Cardiac fibroblast (primary cell): ENCODE results near the gene RANGRF.
"Not testable (repeated sequence)": the region's sequence is repeated elsewhere in the genome, so short reads cannot be mapped to it uniquely, and the experiment has no call there.

Experiments used
- DNase-seq, 2 donors: peaks; one replicate each; pipeline versions ENCODE4 v3.0.0 to v3.0.0-alpha.2; 2010; ENCODE audit warnings: low read depth in 2 of 2
- H3K4me3 ChIP-seq, 2 donors: replicated peaks in 1 of 2; 1 replicate in 1 of 2; 2 replicates in 1 of 2; pipeline ENCODE4 v1.5.1; 2011; ENCODE audit warnings: low read depth in 2 of 2, low read length in 2 of 2, mild to moderate bottlenecking in 2 of 2, moderate library complexity in 1 of 2
- TF ChIP-seq, protein P1 (sequence below): IDR thresholded peaks from one replicate; pipeline ENCODE4 v1.5.1; 2011; ENCODE audit warnings: low read depth, mild to moderate bottlenecking, low read length, inconsistent platforms

RANGRF gene, protein sequence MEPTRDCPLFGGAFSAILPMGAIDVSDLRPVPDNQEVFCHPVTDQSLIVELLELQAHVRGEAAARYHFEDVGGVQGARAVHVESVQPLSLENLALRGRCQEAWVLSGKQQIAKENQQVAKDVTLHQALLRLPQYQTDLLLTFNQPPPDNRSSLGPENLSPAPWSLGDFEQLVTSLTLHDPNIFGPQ

GRCh38 chr17:8288336-8289102 lies at the start of gene RANGRF:
RANGRF (plus strand) TSS chr17:8288670; CDS start chr17:8288789, 119 bp downstream.
- TF ChIP-seq, protein P1, sequence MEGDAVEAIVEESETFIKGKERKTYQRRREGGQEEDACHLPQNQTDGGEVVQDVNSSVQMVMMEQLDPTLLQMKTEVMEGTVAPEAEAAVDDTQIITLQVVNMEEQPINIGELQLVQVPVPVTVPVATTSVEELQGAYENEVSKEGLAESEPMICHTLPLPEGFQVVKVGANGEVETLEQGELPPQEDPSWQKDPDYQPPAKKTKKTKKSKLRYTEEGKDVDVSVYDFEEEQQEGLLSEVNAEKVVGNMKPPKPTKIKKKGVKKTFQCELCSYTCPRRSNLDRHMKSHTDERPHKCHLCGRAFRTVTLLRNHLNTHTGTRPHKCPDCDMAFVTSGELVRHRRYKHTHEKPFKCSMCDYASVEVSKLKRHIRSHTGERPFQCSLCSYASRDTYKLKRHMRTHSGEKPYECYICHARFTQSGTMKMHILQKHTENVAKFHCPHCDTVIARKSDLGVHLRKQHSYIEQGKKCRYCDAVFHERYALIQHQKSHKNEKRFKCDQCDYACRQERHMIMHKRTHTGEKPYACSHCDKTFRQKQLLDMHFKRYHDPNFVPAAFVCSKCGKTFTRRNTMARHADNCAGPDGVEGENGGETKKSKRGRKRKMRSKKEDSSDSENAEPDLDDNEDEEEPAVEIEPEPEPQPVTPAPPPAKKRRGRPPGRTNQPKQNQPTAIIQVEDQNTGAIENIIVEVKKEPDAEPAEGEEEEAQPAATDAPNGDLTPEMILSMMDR, result no peak
- peak; percentile 82 to 87 for DNase-seq
- peak within 1 kb of the TSS; percentile 87 to 88 for H3K4me3 ChIP-seq

GRCh38 chr17:8243827-8244226 lies 44.6 kb upstream of the RANGRF start:
- DNase-seq, result no peak

GRCh38 chr17:8244768-8245167 lies 43.7 kb upstream of the RANGRF start:
- TF ChIP-seq, protein P1, result no peak
- H3K4me3 ChIP-seq, result no peak overlapping the region
- DNase-seq, result no peak

More at GRCh38 chr17:8243827-8244226, 44.6 kb upstream of the RANGRF start:
- TF ChIP-seq, protein P1, result no peak
- H3K4me3 ChIP-seq, result no peak overlapping the region

DNA sequence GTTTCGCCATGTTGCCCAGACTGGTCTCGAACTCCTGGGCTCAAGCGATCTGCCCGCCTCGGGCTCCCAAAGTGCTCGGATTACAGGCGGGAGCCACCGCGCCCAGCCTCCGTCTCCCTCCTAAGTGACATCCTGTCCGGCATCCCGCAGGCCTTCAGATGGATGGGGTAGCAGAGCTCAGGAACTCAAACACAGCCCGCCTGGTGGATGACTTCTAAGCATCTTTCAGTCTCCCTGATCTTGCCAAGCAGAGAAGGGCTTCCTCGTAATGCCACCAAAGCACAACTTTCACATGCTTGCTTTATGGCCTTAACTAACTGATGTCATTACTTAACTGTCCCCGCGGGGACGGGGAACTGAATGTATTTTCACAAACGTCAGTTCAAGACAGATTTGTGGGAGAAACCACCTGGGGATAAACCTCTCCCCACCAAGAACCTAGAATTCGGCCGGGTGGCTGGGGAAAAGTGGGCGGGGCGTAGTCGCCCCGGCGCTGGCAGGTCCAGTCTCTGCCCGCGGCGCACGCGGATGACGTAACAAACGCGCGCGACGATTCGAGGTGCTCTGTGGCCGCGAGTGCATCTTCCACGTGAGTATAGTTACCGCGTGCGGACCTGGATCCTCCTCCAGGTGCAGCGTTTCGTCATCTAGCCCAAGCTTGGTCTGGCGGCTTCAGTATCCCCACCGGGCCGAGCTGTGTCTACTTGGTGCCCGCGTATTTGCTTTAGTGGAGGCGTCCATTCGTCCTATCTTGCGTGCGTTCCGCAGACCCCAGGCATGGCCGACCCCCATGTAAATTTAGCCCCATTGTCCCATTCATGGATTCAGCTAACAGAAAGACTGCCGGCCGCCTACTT lies 39.5 kb upstream of the RANGRF start, which contains the start of gene PFAS:
Gene PFAS, plus strand, starts transcription at position 539 of the 857 bp plus-strand sequence. CDS start 4,649 bp downstream, outside the sequence.
- DNase-seq, result peak; percentile 92 to 93
- peak within 1 kb of the TSS; percentile 83 to 100 for H3K4me3 ChIP-seq
- TF ChIP-seq, protein P1, result no peak

DNA sequence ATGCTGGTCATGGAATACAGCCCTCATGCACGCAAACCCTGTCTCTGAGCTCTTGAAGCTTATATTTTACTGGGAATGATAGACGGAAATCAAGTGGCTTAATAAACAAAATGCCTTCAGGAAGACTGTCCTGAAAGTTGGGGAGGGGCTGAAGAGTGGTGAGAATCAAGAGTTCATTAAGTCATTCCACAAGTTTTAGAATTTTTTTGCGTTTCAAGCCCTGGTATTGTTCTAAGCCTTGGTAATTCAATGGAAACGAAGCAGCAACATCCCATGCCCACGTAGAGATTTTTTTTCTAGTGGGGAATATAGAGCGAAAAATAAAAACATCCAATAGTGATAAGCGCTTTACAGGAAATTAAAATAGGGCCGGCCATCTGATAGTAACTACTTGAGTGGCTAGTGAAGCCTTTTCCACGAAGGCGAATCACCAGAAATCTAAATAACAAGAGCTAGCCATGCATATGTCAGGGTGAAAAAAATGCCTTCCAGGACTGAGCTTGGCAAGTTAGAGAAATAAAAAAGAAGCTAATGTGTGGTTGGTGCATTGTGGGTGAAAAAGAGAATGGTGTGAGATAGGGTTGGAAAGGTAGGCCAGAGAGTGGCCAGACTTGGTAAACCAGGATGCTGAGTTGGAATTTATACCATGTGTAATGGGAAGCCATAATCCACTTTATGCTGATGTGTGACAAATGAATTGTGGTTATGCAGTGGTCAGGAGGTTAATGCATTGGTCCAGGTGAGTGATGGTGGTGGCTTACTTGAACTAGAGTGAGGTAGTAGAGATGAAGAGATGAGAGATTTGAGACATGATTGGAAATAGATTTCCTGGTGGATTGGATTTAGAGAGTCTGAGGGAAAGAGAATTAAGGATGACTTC lies 38.6 kb upstream of the RANGRF start:
- no peak for DNase-seq
- TF ChIP-seq, protein P1, result no peak
- peak overlapping the region; percentile 83 to 100 for H3K4me3 ChIP-seq

DNA sequence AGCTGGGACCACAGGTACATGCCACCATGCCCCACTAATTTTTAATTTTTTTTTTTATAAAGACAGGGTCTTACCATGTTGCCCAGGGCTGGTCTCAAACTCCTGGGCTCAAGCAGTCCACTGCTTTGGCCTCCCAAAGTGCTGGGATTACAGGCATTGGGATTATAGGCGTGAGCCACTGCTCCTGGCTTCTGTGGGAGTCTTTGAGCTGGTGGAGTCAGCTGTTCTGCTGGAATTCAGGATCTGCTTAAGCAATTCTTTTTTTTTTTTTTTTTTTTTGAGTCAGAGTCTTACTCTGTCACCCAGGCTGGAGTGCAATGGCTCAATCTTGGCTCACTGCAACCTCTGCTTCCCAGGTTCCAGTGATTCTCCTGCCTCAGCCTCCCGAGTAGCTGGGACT lies 37.1 kb upstream of the RANGRF start:
- DNase-seq, result peak; percentile 5 to 26
- not testable (repeated sequence) for H3K4me3 ChIP-seq
